ENCODE results near the gene OR12D3.

The OR12D3 gene

DNA sequence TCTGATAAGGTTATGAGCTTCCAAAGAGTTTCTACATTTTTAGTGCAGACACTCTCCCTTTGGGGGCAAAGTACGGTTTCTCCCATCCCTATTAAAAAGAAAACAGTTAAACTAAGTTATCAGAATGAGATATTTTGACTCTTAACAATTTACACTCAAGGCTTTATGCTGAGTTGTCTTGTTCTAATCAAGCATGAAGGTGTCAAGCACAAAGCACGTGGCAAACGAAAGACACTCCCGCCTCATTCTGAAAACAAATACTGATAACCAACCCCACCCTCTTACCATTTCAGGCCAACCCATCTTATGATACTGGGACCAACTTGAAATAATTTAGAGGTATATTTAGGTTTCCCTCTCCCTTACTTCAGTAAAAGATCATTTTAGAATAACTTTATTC lies 49.3 kb downstream of the OR12D3 start:
- no peaks in the 10 kb centered on the region for H3K9me3 Mint-ChIP-seq
- no peak for ATAC-seq
- no peaks in the 10 kb centered on the region for H3K4me1 Mint-ChIP-seq
- H3K4me3 Mint-ChIP-seq: no peak overlapping the region
- no peak overlapping the region for H3K27ac Mint-ChIP-seq
- no peaks in the 10 kb centered on the region for H3K36me3 Mint-ChIP-seq
- H3K27me3 Mint-ChIP-seq: peaks cover 21% of the 10 kb centered on the region
